ENCODE results near the gene RNF41. TPM values are rescaled to one million over a fixed set of nuclear protein-coding genes. Genes with fewer than 3 reads are reported as not detected.
"Not testable (repeated sequence)": the region's sequence is repeated elsewhere in the genome, so short reads cannot be mapped to it uniquely, and the experiment has no call there.

Gene RNF41
- total RNA-seq, 4 donors from 2014 or later, result 50.0 to 81.6 (median 62.0) TPM

DNA sequence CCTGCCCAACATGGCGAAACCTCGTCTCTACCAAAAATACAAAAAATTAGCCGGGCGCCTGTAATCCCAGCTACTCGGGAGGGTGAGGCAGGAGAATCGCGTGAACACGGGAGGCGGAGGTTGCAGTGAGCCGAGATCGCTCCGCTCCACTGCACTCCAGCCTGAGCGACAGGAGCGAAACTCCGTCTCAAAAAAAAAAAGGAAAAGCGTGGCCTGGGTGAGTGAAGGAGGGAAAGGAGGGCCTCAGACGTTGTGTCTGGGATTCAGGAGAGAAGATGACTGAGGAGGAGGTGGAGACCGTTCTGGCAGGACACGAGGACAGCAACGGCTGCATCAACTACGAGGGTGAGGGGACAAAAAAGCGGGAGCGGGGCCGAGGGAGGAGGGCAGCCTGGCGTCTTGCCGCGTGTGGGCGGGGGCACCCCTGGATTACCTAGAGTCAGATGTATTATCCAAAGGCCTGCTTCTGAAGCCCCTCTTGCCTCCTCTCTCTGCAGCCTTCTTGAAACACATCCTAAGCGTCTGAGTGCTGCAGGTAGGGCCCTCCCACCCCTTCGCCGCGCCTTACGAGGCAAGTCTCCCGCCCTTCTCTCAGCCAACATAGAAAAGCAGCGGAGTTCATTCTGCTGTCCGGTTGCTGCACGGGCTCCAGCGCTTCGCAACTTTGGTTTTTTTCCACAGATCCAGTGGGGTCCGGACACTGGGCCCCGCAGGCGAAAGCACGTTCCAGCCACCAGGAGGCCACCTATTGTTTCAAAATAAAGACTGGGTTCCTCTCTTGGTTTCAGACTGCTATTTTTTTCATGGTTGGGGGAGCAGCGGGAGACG lies 64.3 kb downstream of the RNF41 start:
- peak; percentile 66 to 81 for DNase-seq (ENCODE audit: low spot score in 2 of 2)
- Histone ChIP-seq H3K27me3 (no peaks in the 10 kb centered on the region), H3K27ac (peak overlapping the region; percentile 96 to 98 (median 98)), H3K4me1 (peaks cover 0 to 59% (median 31%) of the 10 kb centered on the region in 4 donors), H3K4me3 (peak overlapping the region; percentile 69 to 94 (median 89)), H3K9me3 (no peaks in the 10 kb centered on the region), H3K36me3 (peaks cover 0 to 31% (median 12%) of the 10 kb centered on the region in 3 donors)
- WGBS, 2 donors, result 4 to 5% methylated on average over 45 of the region's 45 CpGs
- TF ChIP-seq POLR2A (IDR thresholded peaks at IDR 0.05) (peak in 1 of 2 donors; percentile 15), EP300 (IDR thresholded peaks at IDR 0.05) (no peak)
- TF ChIP-seq, protein P1, sequence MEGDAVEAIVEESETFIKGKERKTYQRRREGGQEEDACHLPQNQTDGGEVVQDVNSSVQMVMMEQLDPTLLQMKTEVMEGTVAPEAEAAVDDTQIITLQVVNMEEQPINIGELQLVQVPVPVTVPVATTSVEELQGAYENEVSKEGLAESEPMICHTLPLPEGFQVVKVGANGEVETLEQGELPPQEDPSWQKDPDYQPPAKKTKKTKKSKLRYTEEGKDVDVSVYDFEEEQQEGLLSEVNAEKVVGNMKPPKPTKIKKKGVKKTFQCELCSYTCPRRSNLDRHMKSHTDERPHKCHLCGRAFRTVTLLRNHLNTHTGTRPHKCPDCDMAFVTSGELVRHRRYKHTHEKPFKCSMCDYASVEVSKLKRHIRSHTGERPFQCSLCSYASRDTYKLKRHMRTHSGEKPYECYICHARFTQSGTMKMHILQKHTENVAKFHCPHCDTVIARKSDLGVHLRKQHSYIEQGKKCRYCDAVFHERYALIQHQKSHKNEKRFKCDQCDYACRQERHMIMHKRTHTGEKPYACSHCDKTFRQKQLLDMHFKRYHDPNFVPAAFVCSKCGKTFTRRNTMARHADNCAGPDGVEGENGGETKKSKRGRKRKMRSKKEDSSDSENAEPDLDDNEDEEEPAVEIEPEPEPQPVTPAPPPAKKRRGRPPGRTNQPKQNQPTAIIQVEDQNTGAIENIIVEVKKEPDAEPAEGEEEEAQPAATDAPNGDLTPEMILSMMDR (IDR thresholded peaks at IDR 0.05), result peak; percentile 55 to 81 (median 60)

GRCh38 chr12:56156464-56157200 lies 65.1 kb downstream of the RNF41 start:
- Histone ChIP-seq H3K36me3 (peaks cover 0 to 23% (median 12%) of the 10 kb centered on the region in 3 donors), H3K27ac (peak overlapping the region; percentile 96 to 98 (median 98)), H3K4me1 (peaks cover 0 to 56% (median 31%) of the 10 kb centered on the region in 4 donors), H3K4me3 (peak overlapping the region; percentile 69 to 94 (median 89))
- not testable (repeated sequence) for DNase-seq (ENCODE audit: low spot score in 2 of 2); H3K27me3 ChIP-seq; H3K9me3 ChIP-seq
- 91 to 95% methylated on average over 21 of the region's 21 CpGs for WGBS, 2 donors

- DNase-seq (ENCODE audit: low spot score in 2 of 2), result no peak
- TF ChIP-seq POLR2A (IDR thresholded peaks at IDR 0.05), result no peak
- TF ChIP-seq, protein P1 (IDR thresholded peaks at IDR 0.05), result no peak
- no peak for TF ChIP-seq EP300 (IDR thresholded peaks at IDR 0.05)
- Histone ChIP-seq H3K9me3 (no peaks in the 10 kb centered on the region), H3K4me3 (no peak overlapping the region), H3K36me3 (peaks cover 0 to 10% (median 6%) of the 10 kb centered on the region in 3 donors), H3K27ac (no peak overlapping the region), H3K27me3 (no peaks in the 10 kb centered on the region), H3K4me1 (peaks cover 0 to 56% (median 26%) of the 10 kb centered on the region in 4 donors)
- 93 to 97% methylated on average over 11 of the region's 11 CpGs for WGBS, 2 donors
These were observed 66.4 kb downstream of the RNF41 start for GRCh38 chr12:56155256-56155845.

DNA sequence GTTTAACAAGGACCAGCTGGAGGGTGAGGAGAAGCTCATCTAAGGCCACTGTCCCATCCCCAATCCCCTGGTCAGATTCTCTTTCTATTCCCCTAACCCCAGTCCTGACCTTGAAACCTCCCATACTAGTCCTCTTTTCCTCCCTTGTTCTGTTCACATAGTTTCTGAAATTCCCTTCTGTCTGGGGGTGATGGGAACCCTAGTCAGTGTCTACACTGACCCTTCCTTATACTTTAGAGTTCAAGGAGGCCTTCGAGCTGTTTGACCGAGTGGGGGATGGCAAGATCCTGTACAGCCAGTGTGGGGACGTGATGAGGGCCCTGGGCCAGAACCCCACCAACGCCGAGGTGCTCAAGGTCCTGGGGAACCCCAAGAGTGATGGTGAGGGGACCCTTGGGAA lies 66.9 kb downstream of the RNF41 start:
- TF ChIP-seq EP300 (IDR thresholded peaks at IDR 0.05) (no peak), POLR2A (IDR thresholded peaks at IDR 0.05) (no peak)
- TF ChIP-seq, protein P1 (IDR thresholded peaks at IDR 0.05), result no peak
- H3K9me3 ChIP-seq, result no peaks in the 10 kb centered on the region
- DNase-seq (ENCODE audit: low spot score in 2 of 2), result no peak
- H3K27me3 ChIP-seq, result no peaks in the 10 kb centered on the region
- H3K4me3 ChIP-seq, result no peak overlapping the region
- peaks cover 0 to 5% (median 2%) of the 10 kb centered on the region in 3 donors for H3K36me3 ChIP-seq
- H3K27ac ChIP-seq, result no peak overlapping the region
- peaks cover 0 to 52% (median 21%) of the 10 kb centered on the region in 4 donors for H3K4me1 ChIP-seq
- 83 to 87% methylated on average over 5 of the region's 5 CpGs for WGBS, 2 donors

- Histone ChIP-seq H3K4me3 (no peak overlapping the region), H3K4me1 (peaks cover 0 to 47% (median 16%) of the 10 kb centered on the region in 4 donors), H3K27ac (peak overlapping the region in 1 of 4 donors; percentile 1), H3K9me3 (no peaks in the 10 kb centered on the region), H3K36me3 (peaks cover 0 to under 1% (median 0%) of the 10 kb centered on the region in 3 donors), H3K27me3 (no peaks in the 10 kb centered on the region)
- DNase-seq (ENCODE audit: low spot score in 2 of 2), result no peak
- no peak for TF ChIP-seq POLR2A (IDR thresholded peaks at IDR 0.05)
- TF ChIP-seq, protein P1 (IDR thresholded peaks at IDR 0.05), result no peak
- no peak for TF ChIP-seq EP300 (IDR thresholded peaks at IDR 0.05)
- WGBS, 2 donors, result 100% methylated on average over 1 of the region's 1 CpG
These were observed 67.4 kb downstream of the RNF41 start for GRCh38 chr12:56154246-56154771.

Measured in tibial nerve (tissue), 4 donors.